Measurements from ENCODE around the gene PTTG1.

PTTG1 gene

DNA sequence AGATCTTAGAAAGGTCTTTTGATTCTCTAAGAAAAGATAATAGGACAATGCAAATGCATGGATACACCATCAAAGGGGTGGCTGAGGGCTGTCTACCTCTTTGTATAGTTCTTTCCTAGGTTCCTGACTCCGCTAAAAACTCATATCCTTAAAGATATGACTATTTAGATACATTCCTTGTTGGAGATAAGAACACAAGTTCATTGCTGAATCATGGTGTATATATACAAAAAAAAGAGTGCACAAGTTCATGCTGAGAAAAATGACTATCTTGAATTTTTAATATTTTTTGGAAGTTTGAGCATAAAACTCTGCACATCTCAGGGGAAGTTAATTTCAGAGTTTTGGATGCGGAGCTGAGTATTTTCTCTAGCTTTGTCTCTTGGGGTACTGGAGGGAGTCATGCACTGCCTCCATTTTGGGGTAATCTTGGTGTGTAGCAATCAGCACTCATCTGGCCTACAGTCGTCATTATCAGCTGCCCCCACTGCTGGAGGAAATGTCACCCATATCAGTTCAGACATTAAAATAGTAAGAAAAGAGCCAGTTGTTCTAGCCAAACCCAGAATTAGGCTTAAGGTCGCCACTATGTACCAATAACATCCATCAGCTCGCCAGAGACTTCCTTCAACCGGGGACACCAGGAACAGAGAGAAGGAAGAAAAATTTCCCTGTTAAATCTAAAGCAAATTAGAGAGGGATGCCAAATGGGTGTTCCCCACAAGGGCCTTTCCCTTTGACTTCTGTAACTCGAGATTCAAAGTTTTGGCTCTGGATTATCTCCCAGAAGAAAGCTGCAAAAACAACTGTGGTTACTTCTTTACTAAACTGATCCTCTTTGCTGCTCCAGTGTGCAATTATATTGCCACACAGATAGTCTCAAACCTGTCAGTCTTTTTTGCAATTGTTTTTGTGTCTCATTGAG, 49.0 kb downstream of the PTTG1 start:
- no peak for FAIRE-seq
- TF ChIP-seq, protein P1, sequence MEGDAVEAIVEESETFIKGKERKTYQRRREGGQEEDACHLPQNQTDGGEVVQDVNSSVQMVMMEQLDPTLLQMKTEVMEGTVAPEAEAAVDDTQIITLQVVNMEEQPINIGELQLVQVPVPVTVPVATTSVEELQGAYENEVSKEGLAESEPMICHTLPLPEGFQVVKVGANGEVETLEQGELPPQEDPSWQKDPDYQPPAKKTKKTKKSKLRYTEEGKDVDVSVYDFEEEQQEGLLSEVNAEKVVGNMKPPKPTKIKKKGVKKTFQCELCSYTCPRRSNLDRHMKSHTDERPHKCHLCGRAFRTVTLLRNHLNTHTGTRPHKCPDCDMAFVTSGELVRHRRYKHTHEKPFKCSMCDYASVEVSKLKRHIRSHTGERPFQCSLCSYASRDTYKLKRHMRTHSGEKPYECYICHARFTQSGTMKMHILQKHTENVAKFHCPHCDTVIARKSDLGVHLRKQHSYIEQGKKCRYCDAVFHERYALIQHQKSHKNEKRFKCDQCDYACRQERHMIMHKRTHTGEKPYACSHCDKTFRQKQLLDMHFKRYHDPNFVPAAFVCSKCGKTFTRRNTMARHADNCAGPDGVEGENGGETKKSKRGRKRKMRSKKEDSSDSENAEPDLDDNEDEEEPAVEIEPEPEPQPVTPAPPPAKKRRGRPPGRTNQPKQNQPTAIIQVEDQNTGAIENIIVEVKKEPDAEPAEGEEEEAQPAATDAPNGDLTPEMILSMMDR (IDR thresholded peaks at IDR 0.05; ENCODE audit: insufficient read depth, missing control alignments), result no peak
- no peak for DNase-seq (ENCODE audit: insufficient read length, low spot score)

DNA sequence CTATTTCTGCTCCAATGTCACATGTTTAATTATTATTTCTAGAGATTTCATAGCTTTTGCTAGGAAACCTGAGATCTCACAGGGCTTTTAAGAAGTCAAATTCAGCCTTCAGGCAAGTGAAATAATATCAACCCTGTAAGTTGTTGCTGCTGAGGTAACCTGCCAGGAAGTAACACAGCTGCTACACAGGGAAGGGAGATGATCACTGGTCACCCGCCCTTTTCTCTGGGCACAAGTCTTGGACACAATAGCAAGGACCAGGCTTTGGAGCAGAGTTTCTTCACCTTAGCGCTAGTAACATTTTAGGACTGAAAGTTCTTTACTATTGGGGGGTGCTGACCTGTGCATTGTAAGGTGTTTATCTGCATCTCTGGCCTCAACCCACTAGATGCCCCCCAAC, 50.1 kb downstream of the PTTG1 start:
- DNase-seq (ENCODE audit: insufficient read length, low spot score) (no peak), FAIRE-seq (no peak)
- TF ChIP-seq, protein P1 (IDR thresholded peaks at IDR 0.05; ENCODE audit: insufficient read depth, missing control alignments), result no peak

- FAIRE-seq (no peak), DNase-seq (ENCODE audit: insufficient read length, low spot score) (no peak)
- TF ChIP-seq, protein P1 (IDR thresholded peaks at IDR 0.05; ENCODE audit: insufficient read depth, missing control alignments), result no peak
Observed at GRCh38 chr5:160472482-160472881, 50.8 kb downstream of the PTTG1 start.

- TF ChIP-seq, protein P1 (IDR thresholded peaks at IDR 0.05; ENCODE audit: insufficient read depth, missing control alignments), result no peak
- FAIRE-seq, result no peak
- no peak for DNase-seq (ENCODE audit: insufficient read length, low spot score)
Observed at GRCh38 chr5:160473681-160474080, 52.0 kb downstream of the PTTG1 start.

GRCh38 chr5:160474084-160474483, 52.4 kb downstream of the PTTG1 start:
- FAIRE-seq, result no peak
- DNase-seq (ENCODE audit: insufficient read length, low spot score), result no peak
- TF ChIP-seq, protein P1 (IDR thresholded peaks at IDR 0.05; ENCODE audit: insufficient read depth, missing control alignments), result no peak

DNA sequence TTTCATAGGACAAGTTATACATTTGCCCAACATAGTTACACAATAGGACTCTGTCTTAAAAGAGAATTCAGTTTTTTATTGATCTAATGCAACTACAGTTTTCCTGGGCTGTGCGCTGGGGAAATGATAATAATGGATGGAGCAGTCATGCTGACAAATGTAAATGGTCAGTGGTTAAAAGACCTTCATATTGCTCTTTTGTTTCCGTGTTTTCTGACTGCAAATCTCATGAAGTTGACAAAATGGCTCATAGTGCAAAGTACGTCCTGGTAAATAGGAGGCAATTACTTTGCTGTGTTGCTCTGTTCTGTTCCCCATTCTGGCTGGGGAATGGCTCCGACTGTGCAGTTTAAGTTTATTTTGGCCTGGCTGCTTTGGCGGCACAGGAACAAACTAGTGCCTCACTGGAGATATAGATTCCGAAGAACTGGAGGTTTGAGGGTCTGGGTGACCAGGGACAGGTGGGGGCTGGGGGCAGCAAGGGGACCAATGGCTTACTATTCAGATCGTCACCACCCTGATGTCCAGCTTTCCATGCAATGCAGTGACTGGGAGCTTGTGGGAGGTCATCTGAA, 54.3 kb downstream of the PTTG1 start:
- TF ChIP-seq, protein P1 (IDR thresholded peaks at IDR 0.05; ENCODE audit: insufficient read depth, missing control alignments), result no peak
- DNase-seq (ENCODE audit: insufficient read length, low spot score) (no peak), FAIRE-seq (no peak)
